SK-N-SH (cell line): ENCODE data around the gene TOX2. TPM values are rescaled to one million over a fixed set of nuclear protein-coding genes. Genes with fewer than 3 reads are reported as not detected.

Experiments used
- CTCF ChIA-PET: fragments of 300-600, 350-600 bp; formaldehyde crosslinking; extraction: SDS; loops from one replicate; lab custom pipeline; 2021; lab: Yijun Ruan, JAX
- POLR2A ChIA-PET: fragments of 350-600 bp; sonication (Branson Sonifier 250); formaldehyde crosslinking; extraction: SDS; loops from one replicate; lab custom pipeline; 2020; ENCODE audit warnings: antibody characterized with exemption, inconsistent platforms; lab: Yijun Ruan, JAX
- DNase-seq: peaks from one replicate; pipeline ENCODE4 v3.0.0; 2012
- H2AFZ ChIP-seq: fragments of 200-600 bp; sonication (generic); 2 replicates; pipeline ENCODE4 v1.8.1; 2016; ENCODE audit warnings: antibody characterized with exemption, mild to moderate bottlenecking, low read depth
- H3F3A ChIP-seq: fragments of 200-600 bp; sonication (generic); replicated peaks from 2 replicates; pipeline ENCODE3; 2016; ENCODE audit warnings: antibody characterized with exemption, mild to moderate bottlenecking; ENCODE audit not compliant: insufficient read depth
- H3K27ac ChIP-seq, 2 experiments: fragments of 200-500 bp in 1 of 2; fragments of 200-600 bp in 1 of 2; sonication (Bioruptor generic) in 1 of 2; sonication (generic), shearing (Covaris generic) in 1 of 2; 2 replicates each; pipeline versions ENCODE4 v1.5.1 to v1.6.1; 2014 to 2016; ENCODE audit warnings: low read depth in 2 of 2, inconsistent platforms in 1 of 2, low read length in 1 of 2, mild to moderate bottlenecking in 1 of 2, mixed read lengths in 1 of 2
- H3K27me3 ChIP-seq: fragments of 200-600 bp; sonication (generic), shearing (Covaris generic); 2 replicates; pipeline ENCODE4 v1.6.1; 2016; ENCODE audit warnings: mixed run types; ENCODE audit not compliant: insufficient read depth
- H3K36me3 ChIP-seq, 2 experiments: fragments of 200-500 bp in 1 of 2; fragments of 200-600 bp in 1 of 2; sonication (Bioruptor generic) in 1 of 2; sonication (generic) in 1 of 2; replicated peaks in 1 of 2; 2 replicates each; pipeline versions ENCODE3 to v1.5.1; 2014 to 2016; ENCODE audit warnings: low read length in 1 of 2, mild to moderate bottlenecking in 1 of 2; ENCODE audit not compliant: insufficient read depth in 2 of 2, control insufficient read depth in 1 of 2
- H3K4me1 ChIP-seq, 2 experiments: fragments of 200-500 bp in 1 of 2; fragments of 200-600 bp in 1 of 2; sonication (Bioruptor generic) in 1 of 2; sonication (generic), shearing (Covaris generic) in 1 of 2; 2 replicates each; pipeline versions ENCODE4 v1.5.1 to v1.6.1; 2014 to 2016; ENCODE audit warnings: low read depth in 1 of 2, low read length in 1 of 2, mixed run types in 1 of 2; ENCODE audit not compliant: insufficient read depth in 2 of 2, control insufficient read depth in 1 of 2
- H3K4me2 ChIP-seq: fragments of 200-600 bp; sonication (generic), shearing (Covaris generic); 2 replicates; pipeline ENCODE4 v1.6.1; 2017; ENCODE audit warnings: mixed run types
- H3K4me3 ChIP-seq, 2 experiments: fragments of 200-500 bp in 1 of 2; fragments of 200-600 bp in 1 of 2; sonication (Bioruptor generic) in 1 of 2; sonication (generic), shearing (Covaris generic) in 1 of 2; 2 replicates each; pipeline versions ENCODE4 v1.5.1 to v1.8.1; 2014 to 2016; ENCODE audit warnings: low read depth in 2 of 2, inconsistent platforms in 1 of 2, low read length in 1 of 2, mild to moderate bottlenecking in 1 of 2, mixed read lengths in 1 of 2, moderate library complexity in 1 of 2
- H3K79me2 ChIP-seq: fragments of 200-600 bp; sonication (generic); 2 replicates; pipeline ENCODE4 v1.8.1; 2017; ENCODE audit warnings: mild to moderate bottlenecking; ENCODE audit not compliant: insufficient read depth
- H3K9ac ChIP-seq: fragments of 200-600 bp; sonication (generic); 2 replicates; pipeline ENCODE4 v1.6.1; 2017; ENCODE audit warnings: mixed run types
- H3K9me2 ChIP-seq: fragments of 200-600 bp; sonication (generic); 2 replicates; pipeline ENCODE4 v1.6.1; 2017; ENCODE audit warnings: mixed run types
- H3K9me3 ChIP-seq: fragments of 200-600 bp; sonication (generic); 2 replicates; pipeline ENCODE4 v1.6.1; 2017; ENCODE audit warnings: mixed run types, mild to moderate bottlenecking, moderate library complexity
- H4K20me1 ChIP-seq: fragments of 200-600 bp; sonication (generic); 2 replicates; pipeline ENCODE4 v1.6.1; 2017; ENCODE audit warnings: mild to moderate bottlenecking, mixed run types; ENCODE audit not compliant: insufficient read depth
- CHD2 ChIP-seq: fragments of 150-350 bp; IDR thresholded peaks from 2 replicates; pipeline ENCODE4 v1.6.1; 2018; ENCODE audit warnings: low read length; ENCODE audit not compliant: partially characterized antibody
- EP300 ChIP-seq, 2 experiments: IDR thresholded peaks; 2 replicates each; pipeline versions ENCODE4 v1.4.0 to v1.6.1; 2012; ENCODE audit warnings: borderline replicate concordance in 1 of 2, low read depth in 1 of 2, low read length in 1 of 2
- FOSL2 ChIP-seq: IDR thresholded peaks from 2 replicates; pipeline ENCODE4 v1.4.0; 2012; ENCODE audit warnings: low read depth, mild to moderate bottlenecking, moderate library complexity, borderline replicate concordance
- GATA2 ChIP-seq: sonication (generic); formaldehyde crosslinking; IDR thresholded peaks from 2 replicates; pipeline ENCODE4 v1.5.0; 2020; ENCODE audit warnings: mild to moderate bottlenecking, missing genetic modification reagents
- MXI1 ChIP-seq: IDR thresholded peaks from 2 replicates; pipeline ENCODE4 v1.6.1; 2012; ENCODE audit warnings: mild to moderate bottlenecking, low read depth, low read length, improper control_type of control experiment
- NFIC ChIP-seq: IDR thresholded peaks from 2 replicates; pipeline ENCODE4 v1.4.0; 2012; ENCODE audit warnings: borderline replicate concordance
- RFX5 ChIP-seq: IDR thresholded peaks from 2 replicates; pipeline ENCODE4 v1.6.1; 2012; ENCODE audit warnings: mild to moderate bottlenecking, improper control_type of control experiment, low read length
- RXRA ChIP-seq: IDR thresholded peaks from 2 replicates; pipeline ENCODE4 v1.4.0; 2012; ENCODE audit warnings: low read depth, mild to moderate bottlenecking, borderline replicate concordance
- SIN3A ChIP-seq: IDR thresholded peaks from 2 replicates; pipeline ENCODE4 v1.6.1; 2012; ENCODE audit warnings: low read depth, mild to moderate bottlenecking, low read length, moderate library complexity, borderline replicate concordance
- YY1 ChIP-seq: IDR thresholded peaks from 2 replicates; pipeline ENCODE4 v1.4.0; 2012; ENCODE audit warnings: low read depth, mild to moderate bottlenecking
- WGBS: methylation state at CpG from one replicate; pipeline ENCODE4 v1.1.6; 2017; ENCODE audit warnings: low lambda C conversion rate; 5-methylcytosine and 5-hydroxymethylcytosine counted together
- polyA plus RNA-seq, 3 experiments: library from polyadenylated mRNA; depleted of rRNA; stranded (reverse); fragments of >200 nt; gene quantifications; 2 replicates each; pipeline ENCODE4 v1.2.3, GENCODE V29; 2012
- TF ChIP-seq, protein P1 (sequence below): IDR thresholded peaks from 2 replicates; pipeline ENCODE4 v1.4.0; 2012; ENCODE audit warnings: low read depth

TOX2 gene
- polyA plus RNA-seq, 1 of the 3 experiments (the other 2 are of a cell fraction): 15.4 TPM

DNA sequence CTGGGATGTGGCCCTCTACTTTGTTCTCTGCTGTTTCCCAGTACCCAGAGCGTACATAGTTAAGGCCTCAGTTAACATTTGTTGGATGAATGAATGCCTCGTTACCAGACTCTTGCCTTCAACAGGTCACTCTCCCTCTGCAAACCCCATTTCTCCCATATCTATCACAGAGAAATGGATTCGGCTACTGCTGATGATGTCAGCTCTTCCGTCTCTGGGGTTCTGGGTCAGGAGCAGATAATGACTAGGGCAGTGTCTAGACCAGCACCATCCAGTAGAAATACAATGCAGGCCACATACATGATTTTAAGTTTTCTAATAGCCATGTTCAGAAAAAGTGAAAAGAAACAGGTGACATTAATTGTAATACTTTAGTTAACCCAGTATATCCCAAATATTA is 47.9 kb downstream of the TOX2 start:
- ChIA-PET POLR2A (interaction anchor here (0.8 to 1.4 kb wide), 4 partner anchors 16 to 56 kb away, joined by 3 to 6 read pairs (median 4); no protein-coding TSS in a partner anchor), CTCF (interaction anchor here (0.9 to 1.5 kb wide), 8 partner anchors 13 to 227 kb away, joined by 3 to 6 read pairs (median 4); no protein-coding TSS in a partner anchor)
- Histone ChIP-seq H3K27me3 (no peaks in the 10 kb centered on the region), H3K9ac (no peak overlapping the region), H3K9me2 (no peaks in the 10 kb centered on the region), H3K4me2 (no peak overlapping the region), H3F3A (no peaks in the 10 kb centered on the region), H3K4me1 (peaks cover 3 to 58% of the 10 kb centered on the region in 2 experiments; a peak in 3 of 4 replicates), H3K36me3 (no peaks in the 10 kb centered on the region), H3K27ac (peak overlapping the region in 1 of 2 experiments; percentile 88; a peak in 2 of 4 replicates), H3K4me3 (no peak overlapping the region), H2AFZ (no peak overlapping the region), H4K20me1 (no peaks in the 10 kb centered on the region), H3K9me3 (no peaks in the 10 kb centered on the region), H3K79me2 (no peaks in the 10 kb centered on the region)
- 90% methylated on average over 4 of the region's 4 CpGs for WGBS
- DNase-seq: no peak
- TF ChIP-seq RXRA (no peak), CHD2 (no peak), MXI1 (no peak), SIN3A (no peak), FOSL2 (no peak), YY1 (no peak)
- TF ChIP-seq, protein P1, sequence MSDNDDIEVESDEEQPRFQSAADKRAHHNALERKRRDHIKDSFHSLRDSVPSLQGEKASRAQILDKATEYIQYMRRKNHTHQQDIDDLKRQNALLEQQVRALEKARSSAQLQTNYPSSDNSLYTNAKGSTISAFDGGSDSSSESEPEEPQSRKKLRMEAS: no peak

DNA sequence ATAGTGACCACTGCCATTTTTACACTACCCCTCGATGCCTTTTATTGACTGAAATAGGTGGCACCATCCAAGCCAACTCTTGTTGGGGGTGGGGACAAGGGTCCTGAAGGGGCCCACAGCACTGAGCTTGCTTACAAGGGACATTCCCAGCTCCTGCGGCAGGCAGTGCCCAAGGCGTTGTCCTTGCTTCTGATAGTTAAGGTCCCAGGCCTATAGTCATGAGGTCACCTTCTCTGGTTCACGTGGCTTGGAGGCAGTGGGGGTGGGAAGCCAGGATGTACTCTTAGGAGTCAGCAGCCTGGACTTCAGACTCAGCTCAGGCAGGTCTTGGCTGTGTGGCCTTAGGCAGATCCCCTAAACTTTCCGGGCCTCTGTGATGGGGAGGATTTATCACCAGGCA is 48.6 kb downstream of the TOX2 start:
- H3F3A ChIP-seq: no peaks in the 10 kb centered on the region
- H3K9ac ChIP-seq: no peak overlapping the region
- H3K9me3 ChIP-seq: no peaks in the 10 kb centered on the region
- H3K9me2 ChIP-seq: no peaks in the 10 kb centered on the region
- no peaks in the 10 kb centered on the region for H3K36me3 ChIP-seq
- POLR2A ChIA-PET: no interaction called here
- CTCF ChIA-PET: interaction anchor here (1.2 kb wide), 1 partner anchor 20 kb away, joined by 5 read pairs; no protein-coding TSS in a partner anchor
- H3K4me3 ChIP-seq: no peak overlapping the region
- TF ChIP-seq RFX5: no peak
- no peak for TF ChIP-seq NFIC
- no peak for TF ChIP-seq GATA2 (CRISPR knock-in tag)
- TF ChIP-seq EP300 (IDR thresholded peaks at IDR 0.05; ENCODE audit: borderline replicate concordance in 1 of 2, low read depth in 1 of 2, low read length in 1 of 2): no peak
- no peak overlapping the region for H2AFZ ChIP-seq
- 90% methylated on average over 5 of the region's 5 CpGs for WGBS
- no peaks in the 10 kb centered on the region for H4K20me1 ChIP-seq
- DNase-seq: no peak
- peaks cover 3 to 58% of the 10 kb centered on the region in 2 experiments; a peak in 3 of 4 replicates for H3K4me1 ChIP-seq
- no peaks in the 10 kb centered on the region for H3K27me3 ChIP-seq
- peak overlapping the region in 1 of 2 experiments; percentile 88; a peak in 2 of 4 replicates for H3K27ac ChIP-seq
- H3K79me2 ChIP-seq: no peaks in the 10 kb centered on the region
- H3K4me2 ChIP-seq: no peak overlapping the region
